NCI-H1092 (cell line): ENCODE data around the gene EPS8L2.

Experiments used
- DNase-seq: peaks from one replicate; lab custom pipeline; 2025; lab: John Stamatoyannopoulos, UW

EPS8L2 gene

GRCh38 chr11:704781-705645 lies 1.0 kb upstream of the EPS8L2 start:
- no peak for DNase-seq

DNA sequence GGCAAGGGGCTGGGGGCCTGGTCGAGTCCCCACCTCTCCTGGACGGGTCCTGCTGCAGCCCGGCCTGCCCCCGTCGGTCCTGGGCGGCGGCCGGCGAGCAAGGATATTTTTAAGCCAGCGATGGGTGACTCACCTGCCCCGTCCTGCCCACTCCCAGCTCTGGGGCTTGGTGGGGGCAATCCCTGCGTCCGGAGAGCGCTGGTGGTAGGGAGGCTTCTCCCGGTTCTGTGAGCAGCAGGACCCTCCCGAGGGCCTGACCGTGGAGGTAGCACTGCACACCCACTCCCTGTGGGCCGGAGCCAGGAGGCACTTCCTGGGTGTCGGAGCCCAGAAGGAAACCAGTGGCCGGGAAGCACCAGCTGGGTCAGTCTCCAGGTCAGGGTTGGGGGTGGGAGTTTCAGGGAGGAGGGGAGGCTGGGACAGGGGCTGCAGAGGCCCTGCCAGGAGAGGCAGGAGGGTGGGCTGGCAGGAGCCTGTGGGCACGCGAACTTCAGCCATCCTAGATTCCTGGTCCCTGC lies 467 bp downstream of the EPS8L2 start:
- DNase-seq, result no peak

- DNase-seq, result no peak
Observed at GRCh38 chr11:706957-707816, 1.2 kb downstream of the EPS8L2 start.

DNA sequence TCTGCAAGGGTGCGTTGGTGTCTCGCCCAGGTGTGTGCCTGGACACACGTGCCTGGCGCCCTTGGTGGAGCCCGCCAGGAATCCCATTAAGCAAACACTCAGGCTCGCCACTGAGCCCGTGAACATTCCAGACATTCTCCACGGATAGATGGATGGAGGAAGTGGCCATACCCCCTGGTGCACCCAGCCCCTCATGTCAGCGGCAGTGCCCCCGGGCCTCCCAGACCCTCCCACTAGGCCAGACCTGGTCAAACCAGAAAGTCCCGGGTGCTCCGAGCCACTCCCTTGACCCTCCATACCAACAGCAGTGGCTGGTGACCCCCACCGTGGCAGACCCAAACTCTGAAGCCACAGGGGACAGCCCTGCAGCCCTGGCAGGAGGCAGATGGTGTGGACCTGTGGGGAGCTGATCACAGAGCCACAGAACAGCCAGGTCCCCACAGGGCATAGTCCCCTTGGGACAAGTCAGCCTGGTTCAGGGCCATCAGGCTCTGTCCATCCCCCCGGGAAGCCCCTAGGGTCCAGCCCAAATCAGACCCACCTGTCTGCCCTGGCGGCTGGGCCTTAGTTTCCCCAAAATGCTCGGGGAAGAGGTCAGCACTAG lies 1.9 kb downstream of the EPS8L2 start:
- DNase-seq, result no peak

DNA sequence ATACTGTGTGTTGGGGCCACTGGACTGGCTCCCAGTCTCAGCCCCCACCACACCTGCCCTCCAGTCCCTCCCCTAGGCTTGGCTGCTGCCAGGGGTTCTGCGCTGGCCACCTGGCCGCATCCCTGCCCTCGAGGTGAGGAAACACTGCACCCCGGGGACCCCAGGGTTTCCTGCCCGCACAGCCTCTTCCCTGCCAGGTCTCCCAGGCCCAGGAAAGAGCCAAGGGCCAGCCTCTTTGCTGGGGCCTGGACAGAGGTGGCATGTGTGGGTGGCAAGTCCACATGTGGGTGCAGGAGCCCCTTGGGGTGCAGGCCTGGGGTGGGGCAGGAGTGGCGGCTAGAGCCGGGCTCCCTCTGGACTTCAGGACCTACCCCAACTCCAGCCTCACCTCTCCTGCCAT lies 2.5 kb downstream of the EPS8L2 start:
- no peak for DNase-seq

DNA sequence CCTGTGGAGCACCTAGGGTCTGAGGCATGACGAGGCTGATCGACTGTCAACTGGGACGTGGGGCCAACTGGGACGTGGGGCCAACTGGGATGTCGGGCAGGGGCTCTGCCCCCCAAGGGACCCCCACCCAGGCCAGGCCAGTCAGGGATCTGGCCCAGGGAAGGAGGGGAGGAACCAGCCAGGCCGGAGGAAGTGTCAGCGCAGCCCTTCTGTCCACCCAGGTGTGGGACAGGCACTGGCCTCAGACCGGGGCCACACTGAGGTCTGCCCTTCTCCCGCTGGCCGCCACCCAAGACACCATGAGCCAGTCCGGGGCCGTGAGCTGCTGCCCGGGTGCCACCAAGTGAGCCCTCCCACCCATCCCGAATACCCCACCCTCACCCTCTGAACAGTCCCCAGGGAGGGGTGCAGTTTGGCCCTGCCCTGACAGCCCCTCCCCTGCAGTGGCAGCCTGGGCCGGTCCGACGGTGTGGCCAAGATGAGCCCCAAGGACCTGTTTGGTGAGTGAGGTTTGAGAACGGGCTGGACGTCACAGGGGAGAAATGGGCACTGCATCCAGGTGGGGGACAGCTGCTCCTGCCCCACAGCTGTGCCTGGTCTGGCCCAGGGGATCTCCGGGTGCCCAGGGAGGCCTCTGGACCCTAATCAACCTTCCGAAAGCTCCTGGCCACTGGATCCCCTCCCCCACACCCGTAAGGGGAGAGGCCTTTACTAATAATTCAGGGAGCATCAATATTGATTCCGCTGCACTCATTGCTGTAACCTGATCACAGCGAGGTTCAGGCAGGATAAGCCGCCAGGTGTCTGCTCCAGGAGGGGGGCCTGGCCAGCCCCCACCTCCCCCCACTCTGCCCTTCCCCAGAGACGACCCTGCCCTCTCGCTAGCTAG lies 3.3 kb downstream of the EPS8L2 start:
- no peak for DNase-seq

DNA sequence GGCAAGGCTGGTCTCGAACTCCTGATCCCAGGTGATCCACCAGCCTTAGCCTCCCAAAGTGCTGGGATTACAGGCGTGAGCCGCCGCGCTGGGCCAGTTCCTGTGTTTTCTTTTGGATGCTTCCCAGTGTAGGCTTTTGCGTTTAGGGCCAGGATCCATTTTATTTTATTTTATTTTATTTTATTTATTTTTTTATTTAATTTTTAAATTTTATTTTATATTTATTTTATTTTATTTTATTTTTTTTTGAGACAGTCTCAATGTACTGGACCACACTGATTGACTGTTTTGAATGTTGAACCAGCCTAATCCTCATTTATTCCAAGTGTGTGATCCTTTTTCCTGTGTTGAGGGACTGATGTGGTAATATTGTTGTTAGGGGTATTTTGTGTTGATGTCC lies 8.4 kb downstream of the EPS8L2 start:
- no peak for DNase-seq

- no peak for DNase-seq
Observed at GRCh38 chr11:719214-720016, 13.4 kb downstream of the EPS8L2 start.

GRCh38 chr11:720017-720641 lies 14.1 kb downstream of the EPS8L2 start:
- no peak for DNase-seq

GRCh38 chr11:720642-721246 lies 14.7 kb downstream of the EPS8L2 start:
- no peak for DNase-seq

- DNase-seq, result no peak
Observed at GRCh38 chr11:721247-721740, 15.3 kb downstream of the EPS8L2 start.

DNA sequence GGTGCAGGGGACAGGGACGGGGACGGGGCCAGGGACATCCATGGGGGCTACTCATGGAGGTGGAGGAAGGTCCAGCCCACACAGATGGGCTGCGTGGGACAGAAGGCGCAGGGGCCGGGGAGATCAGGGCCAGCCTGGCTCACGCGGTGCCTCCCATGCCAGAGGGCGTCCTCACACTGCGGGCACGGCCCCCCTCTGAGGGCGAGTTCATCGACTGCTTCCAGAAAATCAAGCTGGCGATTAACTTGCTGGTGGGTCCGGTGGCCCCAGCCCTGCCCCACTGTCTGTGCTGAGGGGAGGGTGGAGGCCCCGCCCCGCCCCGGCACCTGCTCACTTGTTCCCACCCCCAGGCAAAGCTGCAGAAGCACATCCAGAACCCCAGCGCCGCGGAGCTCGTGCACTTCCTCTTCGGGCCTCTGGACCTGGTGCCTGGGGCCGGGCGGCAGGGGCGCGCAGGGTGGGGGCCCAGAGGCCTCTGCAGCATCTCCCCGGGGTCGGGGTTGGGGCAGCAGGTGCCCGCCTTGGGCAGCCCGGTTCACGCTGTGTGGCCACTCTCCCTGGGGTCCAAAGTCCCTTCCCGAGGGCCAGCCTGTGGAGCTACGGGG lies 15.8 kb downstream of the EPS8L2 start:
- no peak for DNase-seq

- DNase-seq, result no peak
Observed at GRCh38 chr11:722346-722811, 16.3 kb downstream of the EPS8L2 start.

DNA sequence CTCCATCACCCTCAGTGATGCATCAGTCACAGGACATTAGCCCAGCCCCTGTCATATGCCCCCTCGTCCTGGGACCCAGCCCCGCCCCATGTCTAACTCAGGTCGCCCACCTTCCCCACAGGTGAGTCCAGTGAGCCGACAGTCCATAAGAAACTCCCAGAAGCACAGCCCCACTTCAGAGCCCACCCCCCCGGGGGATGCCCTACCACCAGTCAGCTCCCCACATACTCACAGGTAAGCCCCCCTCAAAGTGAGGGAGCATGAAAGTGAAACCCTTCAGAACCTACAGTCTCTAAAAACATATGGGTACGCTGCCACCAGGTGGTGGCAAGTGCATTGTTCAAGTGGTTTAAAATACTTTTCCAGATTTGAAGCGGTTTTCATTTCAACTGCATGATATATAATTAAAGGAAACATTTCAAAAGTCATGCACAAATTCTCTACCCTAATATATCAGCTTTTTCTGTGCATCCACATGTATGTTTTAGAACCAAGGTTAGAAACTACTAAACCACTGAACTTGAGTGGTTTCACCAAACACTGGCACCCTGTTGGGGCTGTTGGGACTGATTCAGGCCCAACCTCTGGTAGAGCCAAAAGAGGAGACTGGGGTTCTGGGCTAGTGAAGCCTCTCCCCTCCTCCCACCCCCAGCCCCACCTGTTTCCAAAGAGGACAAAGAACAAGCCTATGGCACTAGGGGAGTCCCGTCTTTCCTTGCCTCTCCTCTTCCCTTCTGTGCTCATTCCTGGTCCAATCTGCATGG lies 17.3 kb downstream of the EPS8L2 start:
- no peak for DNase-seq

DNA sequence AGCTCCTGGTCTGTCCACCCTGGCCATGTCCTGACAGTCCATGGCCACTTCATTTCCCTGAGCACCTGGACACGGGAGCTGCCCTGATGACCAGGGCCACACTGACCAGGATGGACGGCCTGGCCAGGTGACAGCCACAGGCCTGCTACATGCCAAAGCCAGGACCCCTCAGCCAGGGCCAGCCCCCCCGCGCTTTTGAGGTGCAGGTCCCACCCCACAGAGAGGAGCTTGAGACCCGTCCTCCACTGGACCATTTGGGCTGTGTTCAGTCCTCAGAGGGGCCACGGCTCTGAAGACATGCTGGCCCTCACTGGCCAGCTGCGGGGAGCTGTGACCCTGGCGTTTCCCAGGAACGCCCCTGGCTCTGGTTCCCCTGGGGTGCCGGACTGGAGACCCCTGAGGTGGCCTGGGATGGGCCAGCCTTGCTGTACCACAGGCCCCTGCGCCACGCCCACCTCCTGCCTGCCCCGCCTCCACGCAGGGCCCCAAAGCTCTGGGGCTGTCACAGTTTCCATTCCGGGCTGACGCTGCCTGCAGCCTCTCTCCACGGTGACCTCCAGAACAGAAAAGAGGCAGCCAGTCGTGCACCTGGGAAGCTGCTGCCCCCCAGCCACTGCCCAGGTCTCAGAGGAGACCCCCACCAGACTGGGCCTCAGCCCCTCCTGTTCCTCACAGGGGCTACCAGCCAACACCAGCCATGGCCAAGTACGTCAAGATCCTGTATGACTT lies 18.2 kb downstream of the EPS8L2 start:
- DNase-seq, result no peak

- DNase-seq, result no peak
Observed at GRCh38 chr11:724778-725386, 18.9 kb downstream of the EPS8L2 start.

DNA sequence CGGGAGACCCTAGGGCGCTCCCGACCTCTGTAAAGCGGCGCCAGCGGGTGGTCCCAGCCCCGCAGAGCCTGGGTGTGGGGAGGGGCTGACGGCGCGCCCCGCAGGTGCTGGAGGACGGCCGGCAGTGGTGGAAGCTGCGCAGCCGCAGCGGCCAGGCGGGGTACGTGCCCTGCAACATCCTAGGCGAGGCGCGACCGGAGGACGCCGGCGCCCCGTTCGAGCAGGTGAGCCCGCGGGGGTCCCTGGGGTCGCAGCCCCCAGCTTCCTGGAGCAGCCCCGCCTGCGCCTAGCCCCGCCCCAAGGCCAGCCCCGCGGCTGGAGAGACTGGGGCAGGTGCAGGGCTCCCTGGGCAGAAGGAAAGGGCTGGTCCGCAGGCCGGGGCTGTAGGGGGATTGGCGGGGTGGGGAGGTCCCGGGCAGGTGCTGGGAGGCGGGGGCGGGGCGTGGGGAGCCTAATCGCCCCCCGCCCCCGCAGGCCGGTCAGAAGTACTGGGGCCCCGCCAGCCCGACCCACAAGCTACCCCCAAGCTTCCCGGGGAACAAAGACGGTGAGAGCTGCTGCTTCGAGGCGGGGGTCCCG lies 19.7 kb downstream of the EPS8L2 start:
- no peak for DNase-seq
